Ishikawa (cell line): ENCODE data around the gene ATRNL1.

Experiments used
- CEBPB ChIP-seq: IDR thresholded peaks from 2 replicates; pipeline ENCODE4 v1.6.1; 2012
- CREB1 ChIP-seq: IDR thresholded peaks from 2 replicates; pipeline ENCODE4 v1.6.1; 2012; ENCODE audit warnings: low read depth
- EP300 ChIP-seq: IDR thresholded peaks from 2 replicates; pipeline ENCODE4 v1.6.1; 2012; ENCODE audit warnings: borderline replicate concordance
- FOXM1 ChIP-seq: IDR thresholded peaks from 2 replicates; pipeline ENCODE4 v1.6.1; 2012; ENCODE audit warnings: low read depth, borderline replicate concordance
- MAX ChIP-seq: IDR thresholded peaks from 2 replicates; pipeline ENCODE4 v1.6.1; 2012
- NFIC ChIP-seq: IDR thresholded peaks from 2 replicates; pipeline ENCODE4 v1.6.1; 2012
- RAD21 ChIP-seq: IDR thresholded peaks from 2 replicates; pipeline ENCODE4 v1.6.1; 2012; ENCODE audit warnings: low read depth
- REST ChIP-seq: IDR thresholded peaks from 2 replicates; pipeline ENCODE4 v1.6.1; 2012; ENCODE audit warnings: low read depth, mild to moderate bottlenecking
- TAF1 ChIP-seq: IDR thresholded peaks from 2 replicates; pipeline ENCODE4 v1.6.1; 2012; ENCODE audit warnings: low read depth, mild to moderate bottlenecking
- TCF12 ChIP-seq: IDR thresholded peaks from 2 replicates; pipeline ENCODE4 v1.6.1; 2012; ENCODE audit warnings: low read depth
- TEAD4 ChIP-seq: IDR thresholded peaks from 2 replicates; pipeline ENCODE4 v1.6.1; 2012
- YY1 ChIP-seq: IDR thresholded peaks from 2 replicates; pipeline ENCODE4 v1.6.1; 2012; ENCODE audit warnings: low read depth
- ZBTB7A ChIP-seq: IDR thresholded peaks from 2 replicates; pipeline ENCODE4 v1.6.1; 2012; ENCODE audit warnings: low read depth

GRCh38 chr10:115857856-115858255 lies 764.7 kb downstream of the ATRNL1 start:
- TF ChIP-seq NFIC (no peak), ZBTB7A (no peak), REST (no peak), MAX (no peak), YY1 (no peak), TEAD4 (no peak), TCF12 (no peak), CEBPB (no peak), TAF1 (no peak), RAD21 (no peak), EP300 (no peak), CREB1 (no peak), FOXM1 (no peak)
